HG03432 (cell line): ENCODE results near the gene AMBRA1.
"Not testable (repeated sequence)": the region's sequence is repeated elsewhere in the genome, so short reads cannot be mapped to it uniquely, and the experiment has no call there.

Experiments used
- ATAC-seq: cut with Tn5 transposase; IDR thresholded peaks from one replicate; pipeline ENCODE4 v1.9.1; 2021; ENCODE audit warnings: mild to moderate bottlenecking, moderate library complexity; ENCODE audit not compliant: unreplicated experiment

AMBRA1 gene

DNA sequence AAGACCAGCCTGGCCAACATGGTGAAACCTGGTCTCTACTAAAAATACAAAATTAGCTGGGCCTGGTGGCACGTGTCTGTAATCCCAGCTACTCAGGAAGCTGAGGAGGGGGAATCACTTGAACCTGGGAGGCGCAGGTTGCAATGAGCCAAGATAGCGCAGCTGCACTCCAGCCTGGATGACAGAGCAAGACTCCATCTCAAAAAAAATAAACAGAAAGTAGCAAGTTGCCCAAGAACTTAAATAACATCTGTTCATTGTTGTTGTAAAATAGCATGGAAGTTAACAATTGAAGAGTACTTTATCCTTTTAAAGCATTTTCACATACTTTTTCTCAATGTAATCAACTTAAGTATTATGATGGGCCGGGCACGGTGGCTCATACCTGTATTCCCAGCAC is 5.7 kb downstream of the AMBRA1 start:
- ATAC-seq = no peak

DNA sequence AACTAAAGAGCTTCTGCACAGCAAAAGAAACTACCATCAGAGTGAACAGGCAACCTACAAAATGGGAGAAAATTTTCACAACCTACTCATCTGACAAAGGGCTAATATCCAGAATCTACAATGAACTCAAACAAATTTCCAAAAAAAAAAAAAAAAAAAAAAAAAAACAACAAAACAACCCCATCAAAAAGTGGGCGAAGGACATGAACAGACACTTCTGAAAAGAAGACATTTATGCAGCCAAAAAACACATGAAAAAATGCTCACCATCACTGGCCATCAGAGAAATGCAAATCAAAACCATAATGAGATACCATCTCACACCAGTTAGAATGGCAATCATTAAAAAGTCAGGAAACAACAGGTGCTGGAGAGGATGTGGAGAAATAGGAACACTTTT is 10.3 kb downstream of the AMBRA1 start:
- ATAC-seq = not testable (repeated sequence)

DNA sequence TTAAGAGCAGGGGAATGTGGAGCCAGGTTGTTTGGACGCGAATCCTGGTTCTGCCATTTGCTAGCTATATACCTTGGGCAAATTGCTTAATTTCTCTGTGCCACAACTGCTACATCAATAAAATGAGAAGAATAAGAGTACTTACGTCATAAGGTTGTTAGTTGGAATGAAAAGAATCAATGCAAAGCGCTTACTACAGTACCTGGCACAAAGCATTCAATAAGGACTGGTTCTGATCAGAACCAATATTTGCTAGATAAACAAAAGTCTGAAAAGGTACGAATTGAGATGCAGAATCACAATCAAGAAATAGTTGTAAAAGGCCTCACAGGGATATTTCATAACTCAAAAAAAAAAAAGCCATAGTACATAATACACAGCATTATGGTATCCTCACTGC is 11.2 kb downstream of the AMBRA1 start:
- ATAC-seq = no peak

DNA sequence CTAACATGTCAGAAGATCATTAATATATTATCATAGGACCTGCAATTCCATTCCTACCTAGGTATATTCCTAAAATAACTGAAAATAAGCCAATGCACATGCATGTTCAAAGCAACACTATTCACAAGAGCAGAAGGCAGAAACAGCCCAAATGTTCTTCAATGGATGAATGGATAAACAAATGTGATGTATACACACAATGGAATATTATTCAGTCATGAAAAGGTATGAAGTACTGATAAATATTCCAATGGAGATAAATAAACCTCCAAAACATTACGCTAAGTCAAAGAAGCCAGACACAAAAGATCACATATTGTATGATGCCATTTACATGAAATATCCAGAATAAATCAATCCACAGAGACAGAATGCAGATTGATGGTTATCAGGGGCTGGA is 16.8 kb downstream of the AMBRA1 start:
- ATAC-seq = no peak

DNA sequence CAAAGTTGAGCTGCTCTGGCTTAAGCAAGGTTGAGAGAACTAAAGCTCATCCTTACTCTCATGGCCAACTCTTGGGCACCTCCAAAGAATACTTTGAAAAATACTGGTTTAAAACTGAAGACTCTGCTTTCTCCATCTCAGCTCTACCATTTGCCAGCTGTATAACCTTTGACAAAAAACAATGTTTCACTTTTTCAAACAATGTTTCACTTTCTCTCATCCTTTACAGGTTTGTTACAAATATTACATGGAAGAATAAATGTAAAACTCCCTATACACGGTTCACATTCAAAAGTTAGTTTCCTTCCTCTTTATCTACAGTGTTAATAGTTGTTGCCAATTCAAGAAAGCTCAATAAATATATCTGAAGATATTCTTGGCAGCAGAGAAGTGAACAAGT is 19.2 kb downstream of the AMBRA1 start:
- ATAC-seq = no peak

DNA sequence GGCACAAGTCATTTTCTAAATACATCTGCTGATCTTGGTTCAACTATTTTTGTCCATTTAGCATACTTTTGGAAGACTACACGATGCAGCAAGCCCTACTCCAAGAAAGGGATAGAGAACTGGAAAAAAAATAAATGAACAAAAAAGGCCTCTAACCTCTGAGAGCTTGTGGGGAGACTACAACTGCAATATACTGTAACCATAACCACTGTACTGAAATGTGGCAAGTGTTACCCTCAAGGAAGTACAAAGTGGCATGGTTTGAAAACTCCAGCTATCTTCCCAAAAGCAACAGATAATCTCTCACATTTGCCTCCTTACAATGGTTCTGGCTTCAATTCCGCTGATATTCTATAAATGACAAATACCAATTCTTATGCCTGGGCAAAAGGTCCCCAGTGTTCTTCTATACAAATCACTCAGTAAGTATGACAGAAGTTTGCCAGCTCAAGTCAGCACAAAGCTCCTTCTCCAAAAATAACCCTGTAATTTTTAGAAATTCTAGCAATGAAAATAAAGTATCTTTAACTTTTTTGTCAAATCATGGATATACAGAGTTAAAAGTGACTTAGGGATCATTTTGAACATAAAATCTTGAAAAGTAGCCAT is 22.9 kb downstream of the AMBRA1 start:
- no peak for ATAC-seq

DNA sequence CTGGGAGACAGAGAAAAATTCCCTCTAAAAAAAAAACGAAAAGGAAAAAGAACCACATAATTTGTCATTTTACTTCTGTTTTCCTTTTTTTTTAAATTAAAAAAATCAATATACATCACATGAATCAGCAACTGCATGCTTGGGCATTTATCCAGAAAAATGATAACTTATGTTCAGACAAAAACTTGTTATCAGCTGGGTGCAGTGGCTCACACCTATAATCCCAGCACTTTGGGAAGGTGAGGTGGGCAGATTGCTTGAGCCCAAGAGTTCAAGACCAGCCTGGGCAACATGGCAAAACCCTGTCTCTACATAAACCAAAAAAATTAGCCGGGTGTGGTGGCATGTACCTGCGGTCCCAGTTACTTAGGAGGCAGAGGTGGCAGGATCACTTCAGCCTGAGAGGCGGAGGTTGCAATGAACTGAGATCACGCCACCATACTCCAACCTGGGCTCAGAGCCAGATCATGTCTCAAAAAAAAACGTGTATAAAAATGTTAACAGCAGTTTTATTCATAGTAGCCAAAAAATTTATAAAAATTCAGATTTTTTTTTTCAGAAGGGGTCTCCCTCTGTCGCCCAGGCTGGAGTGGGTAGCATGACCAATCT is 28.5 kb downstream of the AMBRA1 start:
- ATAC-seq = no peak

DNA sequence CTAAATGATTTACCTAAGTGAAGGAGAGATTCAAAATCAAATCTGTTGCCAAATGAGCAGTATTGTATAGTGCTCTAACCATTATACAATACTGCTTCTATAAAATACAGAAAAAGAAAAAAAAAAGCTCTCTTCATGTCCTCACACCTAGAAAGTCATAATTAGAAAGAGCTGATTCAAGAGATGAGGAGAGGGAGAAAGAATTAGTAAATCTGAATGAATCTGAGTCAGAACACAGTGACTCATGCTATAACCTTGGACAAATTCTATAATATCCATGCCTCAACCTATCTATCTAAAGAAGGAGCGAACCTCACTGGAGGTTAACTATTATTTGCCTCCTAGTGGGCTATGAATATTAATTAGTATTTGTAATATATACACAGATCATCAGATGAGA is 29.4 kb downstream of the AMBRA1 start:
- no peak for ATAC-seq

DNA sequence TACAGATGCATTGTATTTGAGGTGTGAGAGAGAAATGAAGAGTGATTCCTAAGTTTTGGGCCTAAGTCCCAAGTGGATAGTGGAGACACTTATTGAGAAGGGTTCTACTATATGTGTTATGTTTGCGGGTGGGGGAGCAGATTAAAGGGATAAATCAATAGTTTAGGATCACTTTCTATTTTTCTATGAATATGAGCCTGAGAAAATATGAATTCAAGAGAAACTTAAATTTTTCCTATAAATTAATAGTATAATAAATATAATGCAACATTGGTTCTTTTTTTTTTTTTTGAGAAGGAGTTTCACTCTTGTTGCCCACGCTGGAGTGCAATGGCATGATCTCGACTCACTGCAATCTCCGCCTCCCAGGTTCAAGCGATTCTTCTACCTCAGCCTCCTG is 31.3 kb downstream of the AMBRA1 start:
- no peak for ATAC-seq

DNA sequence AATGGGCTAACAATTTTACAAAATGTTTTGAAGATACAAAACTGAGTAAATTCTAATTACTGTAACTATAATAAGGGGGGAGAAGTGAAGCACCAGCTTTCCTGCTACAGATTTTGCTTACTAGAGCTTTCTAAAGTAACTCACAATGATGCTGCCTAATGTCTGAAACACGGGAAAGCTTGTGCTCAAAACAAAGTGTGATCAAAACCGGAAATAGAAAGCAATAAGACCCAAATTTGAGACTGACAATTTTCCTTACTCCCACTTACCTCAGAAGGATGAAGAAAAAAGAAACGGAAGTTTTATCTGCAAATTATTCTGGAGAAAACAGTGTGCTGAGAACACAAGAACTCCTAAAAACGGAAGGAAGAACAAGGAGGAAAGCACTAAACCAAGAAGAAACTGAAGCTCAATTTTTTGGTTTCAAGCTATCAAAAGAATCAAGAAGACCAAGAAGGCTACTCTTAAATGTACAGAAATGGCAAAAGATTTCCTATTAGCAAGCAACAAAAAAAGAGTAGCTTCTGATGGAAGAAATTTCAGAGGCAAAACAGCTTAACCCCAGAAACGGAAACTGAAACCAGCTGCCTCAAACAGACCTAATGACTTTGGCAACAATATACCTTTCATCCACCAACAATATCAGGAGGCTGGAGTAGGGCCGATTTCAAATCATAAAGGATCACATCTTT is 33.4 kb downstream of the AMBRA1 start:
- peak; percentile 67 for ATAC-seq

DNA sequence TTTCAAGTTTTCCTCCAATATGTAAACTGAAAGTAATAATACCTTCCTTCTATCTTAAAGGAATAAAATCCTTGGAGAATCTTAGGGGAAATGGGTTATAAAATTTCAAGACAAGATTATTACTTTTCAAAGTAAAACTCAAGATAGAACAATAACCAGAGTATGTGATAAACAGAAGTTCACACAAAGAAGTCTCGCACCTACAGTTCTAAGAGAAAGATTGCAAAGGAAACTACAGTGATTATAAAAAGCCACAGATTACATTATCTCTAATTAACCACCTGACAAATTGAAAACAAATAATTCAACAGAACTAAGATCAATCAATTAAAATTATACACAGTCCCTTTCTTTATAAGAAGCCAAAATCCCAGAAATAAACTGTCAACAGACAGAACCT is 34.0 kb downstream of the AMBRA1 start:
- ATAC-seq = no peak

DNA sequence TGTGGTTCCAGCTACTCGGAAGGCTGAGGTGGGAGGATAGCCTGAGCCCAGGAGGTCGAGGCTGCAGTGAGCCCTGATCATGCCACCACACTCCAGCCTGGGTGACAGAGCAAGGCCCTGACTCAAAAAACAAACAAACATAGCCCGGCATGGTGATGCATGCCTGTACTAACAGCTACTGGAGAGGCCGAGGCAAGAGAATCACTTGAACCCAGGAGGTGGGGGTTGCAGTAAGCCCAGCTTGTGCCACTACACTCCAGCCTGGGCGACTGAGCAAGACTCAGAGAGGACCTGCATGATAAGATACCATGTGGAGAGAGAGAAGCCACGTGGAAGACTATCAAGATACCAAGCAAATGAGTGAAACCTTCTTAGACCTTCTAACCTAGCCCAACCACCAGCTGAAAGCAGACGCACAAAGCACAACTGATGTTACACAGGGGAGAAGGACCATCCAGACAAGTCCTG is 36.1 kb downstream of the AMBRA1 start:
- ATAC-seq = no peak

DNA sequence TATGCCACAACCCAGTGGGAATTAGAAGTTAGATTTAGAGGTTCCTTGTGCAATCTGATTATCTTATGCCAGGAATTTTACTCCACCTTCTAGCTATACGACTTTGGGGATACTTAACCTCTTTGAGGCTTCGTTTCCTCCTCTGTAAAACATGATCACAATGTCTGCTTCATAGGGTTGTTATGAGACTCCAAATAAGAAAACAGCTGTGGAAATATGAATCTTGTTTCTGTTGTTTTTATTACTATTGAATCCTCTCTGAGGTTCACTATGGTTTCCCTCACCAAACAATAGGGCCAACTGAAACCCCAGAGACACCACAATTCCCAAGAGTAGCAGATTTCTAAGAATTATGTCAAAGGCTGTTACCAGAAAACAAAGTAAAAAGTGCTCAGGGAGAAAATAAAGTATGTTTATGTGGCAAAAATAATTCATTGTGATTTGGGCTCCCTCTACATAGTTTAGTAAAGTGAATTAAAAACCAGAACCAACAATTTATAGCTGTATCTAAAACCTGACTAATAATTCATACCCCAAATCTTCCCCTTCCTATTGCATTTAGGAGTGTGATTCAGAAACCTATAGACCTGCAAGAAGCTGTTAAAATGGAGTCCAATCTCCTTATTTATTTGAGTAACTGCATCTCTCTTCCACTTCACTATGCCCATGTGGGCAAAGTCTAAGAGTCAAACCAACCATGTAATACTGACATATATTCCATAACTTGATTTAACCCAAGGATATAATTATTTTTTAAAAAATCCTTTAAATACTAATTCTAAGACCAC is 38.4 kb downstream of the AMBRA1 start:
- peak; percentile 60 for ATAC-seq

DNA sequence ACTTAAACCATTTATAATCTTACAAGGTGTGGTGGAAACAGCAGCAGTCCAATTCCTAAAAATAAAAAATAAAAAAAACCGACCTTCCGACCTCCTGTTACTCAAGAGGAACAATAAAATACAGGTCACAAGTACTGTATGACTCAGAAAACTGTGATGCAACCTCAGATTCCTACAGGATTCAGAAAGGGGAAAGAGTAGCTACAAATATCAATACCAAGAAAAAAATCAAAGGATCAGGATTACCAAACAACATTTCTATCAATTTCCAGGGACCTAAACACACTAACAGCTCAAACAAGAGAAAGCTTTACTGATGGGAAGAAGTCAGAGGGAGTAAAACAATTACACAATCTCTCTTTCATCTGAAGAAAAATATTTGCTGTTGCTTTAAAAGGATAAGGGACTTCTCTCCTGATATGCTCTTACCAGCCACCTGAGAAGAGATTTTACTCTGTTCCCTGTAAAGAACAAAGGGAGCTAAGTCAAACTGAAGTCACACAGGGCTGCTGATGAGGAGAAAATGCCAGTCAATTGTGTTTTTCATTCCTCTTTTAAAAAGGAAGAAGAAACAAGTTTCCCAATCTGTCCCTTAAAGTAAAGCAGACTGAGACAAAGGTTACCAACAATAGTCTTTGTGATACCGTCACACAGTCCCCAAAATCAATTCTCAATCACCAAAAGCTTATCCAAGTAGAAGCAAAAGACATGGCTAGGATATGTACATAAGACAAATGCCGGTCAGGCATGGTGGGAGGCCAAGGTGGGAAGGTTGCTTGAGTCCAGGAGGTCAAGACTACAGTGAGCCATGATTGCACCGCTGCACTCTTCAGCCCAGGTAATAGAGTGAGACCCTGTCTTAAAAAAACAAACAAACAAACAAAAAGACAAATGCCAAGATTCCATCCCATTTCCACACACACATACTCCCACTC is 39.3 kb downstream of the AMBRA1 start:
- peak; percentile 18 for ATAC-seq

DNA sequence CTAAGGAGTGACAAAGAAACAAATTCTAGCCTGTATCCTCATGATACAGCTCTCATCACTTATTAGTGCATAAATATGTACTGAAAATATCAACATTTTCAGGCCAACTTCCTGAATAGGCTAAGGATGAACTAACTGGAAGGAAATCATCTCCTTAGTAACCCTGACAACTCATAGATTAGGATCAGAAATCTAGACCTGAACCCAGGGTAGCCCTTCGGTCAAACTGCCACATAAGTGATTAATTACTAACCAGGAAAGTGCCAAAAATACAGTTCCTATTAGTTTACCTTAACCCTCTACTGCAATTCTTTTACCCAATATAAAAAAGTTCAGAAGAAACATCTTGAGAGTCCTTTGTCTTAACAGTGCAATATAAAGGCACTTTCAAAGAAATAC is 40.0 kb downstream of the AMBRA1 start:
- ATAC-seq = no peak

DNA sequence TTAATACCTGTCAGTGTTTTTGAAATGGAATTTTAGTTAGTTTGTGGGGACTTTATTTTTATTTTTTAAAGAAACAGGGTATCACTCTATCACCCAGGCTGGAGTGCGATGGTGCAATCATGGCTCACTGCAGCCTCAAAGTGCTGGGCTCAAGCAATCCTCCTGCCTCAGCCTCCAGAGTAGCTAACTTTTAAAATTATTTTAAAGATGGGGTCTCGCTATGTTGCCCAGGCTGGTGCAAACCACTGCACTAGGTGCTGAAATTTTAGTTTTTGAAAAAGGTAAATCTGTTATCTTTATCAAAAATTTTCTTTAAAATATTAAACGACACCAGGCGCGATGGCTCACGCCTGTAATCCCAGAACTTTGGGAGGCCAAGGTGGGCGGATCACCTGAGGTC is 42.6 kb downstream of the AMBRA1 start:
- no peak for ATAC-seq

DNA sequence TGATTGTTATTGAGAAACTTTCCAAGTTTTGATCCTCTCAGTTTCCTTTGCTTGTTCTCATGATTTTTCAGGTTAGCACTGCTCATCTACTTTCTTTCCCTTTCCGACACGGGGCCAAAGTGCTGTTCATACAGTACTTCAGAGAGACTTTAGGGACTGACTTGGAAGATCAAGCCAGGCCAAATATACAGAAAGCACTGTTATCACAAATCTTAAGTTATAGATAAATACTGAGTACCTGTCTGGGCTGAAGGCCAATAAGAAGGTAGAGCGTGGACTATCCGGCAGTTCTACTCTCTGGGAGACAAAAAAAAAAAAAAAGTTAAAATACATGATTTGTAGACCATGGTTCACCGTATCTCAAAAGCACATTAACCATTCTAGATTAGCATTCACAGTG is 46.2 kb downstream of the AMBRA1 start:
- no peak for ATAC-seq

DNA sequence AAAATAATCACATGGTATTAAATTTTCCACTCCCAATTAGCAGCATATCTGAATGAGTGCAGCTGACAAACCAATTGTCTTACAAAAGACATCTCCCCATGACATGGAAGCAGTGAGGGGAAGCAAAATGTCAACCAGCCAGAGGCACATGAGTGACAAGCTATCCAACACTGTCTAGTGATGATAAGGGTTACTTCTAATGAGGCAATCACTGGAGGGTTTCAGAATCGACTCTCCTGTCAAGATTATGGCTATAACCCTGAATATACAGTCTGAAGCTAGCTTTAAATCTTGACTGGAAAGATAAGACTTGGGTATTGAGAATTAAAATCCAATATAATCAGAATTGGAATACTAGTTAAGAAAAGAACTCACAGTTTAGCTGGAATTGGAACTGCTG is 50.3 kb downstream of the AMBRA1 start:
- ATAC-seq = no peak

DNA sequence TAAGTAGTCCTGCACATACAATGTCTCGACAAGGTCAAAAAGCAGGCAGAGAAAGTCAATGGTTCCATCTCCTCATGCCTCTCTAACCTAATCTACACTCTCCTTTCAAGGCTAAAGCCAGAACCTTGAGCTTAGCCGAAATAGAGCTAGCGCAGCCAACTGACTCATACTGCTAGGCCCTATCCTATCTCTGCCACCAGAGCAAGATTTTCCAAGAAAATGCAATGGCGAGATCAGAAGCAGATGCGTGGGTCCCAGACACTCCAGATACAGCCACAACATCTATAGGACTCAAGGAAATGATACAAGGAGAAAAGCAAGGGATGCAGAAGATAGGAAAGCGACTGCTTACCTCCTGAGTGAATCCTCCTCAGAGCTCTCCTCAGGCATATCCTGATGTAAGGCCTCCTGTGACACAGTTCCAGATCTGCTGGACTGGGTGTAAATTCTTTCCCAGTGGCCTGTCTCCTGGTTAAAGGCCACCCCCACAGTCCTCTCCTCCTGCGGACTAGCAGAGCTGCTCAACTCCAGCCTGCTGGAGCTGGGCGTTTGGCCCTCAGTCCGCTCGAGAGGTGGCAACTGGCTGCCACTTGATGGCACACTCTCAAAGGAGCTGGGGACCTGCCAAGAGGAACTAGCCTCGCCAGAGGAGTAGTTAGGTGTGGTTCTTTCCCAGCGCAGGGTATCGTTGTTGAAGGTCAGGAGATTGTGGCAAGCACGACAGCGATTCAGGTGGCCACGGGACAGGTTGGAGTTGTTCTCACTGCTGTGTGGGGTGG is 52.0 kb downstream of the AMBRA1 start:
- no peak for ATAC-seq

DNA sequence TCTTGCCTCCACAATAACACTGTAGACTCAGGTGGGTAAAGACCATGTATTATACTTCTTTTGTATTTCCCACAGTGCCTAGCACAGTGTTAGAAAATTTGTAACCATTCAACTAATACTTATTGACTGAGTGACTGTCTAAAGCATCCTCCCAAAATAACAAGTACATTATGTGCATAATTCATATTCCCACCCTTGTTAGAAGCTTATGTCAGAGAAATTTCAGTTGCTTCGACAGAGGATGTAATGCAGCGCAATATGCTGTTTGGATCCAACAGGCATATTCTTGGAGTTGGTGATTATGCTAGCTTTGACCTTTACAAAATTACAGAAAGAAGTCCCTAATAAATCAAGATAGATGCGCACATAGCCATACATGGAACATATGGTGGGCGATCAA is 53.0 kb downstream of the AMBRA1 start:
- no peak for ATAC-seq
